IMR-90 (cell line): ENCODE results near the gene SMYD5.

ENCODE experiments used
- CEBPB ChIP-seq: IDR thresholded peaks from 2 replicates; pipeline ENCODE4 v1.6.1; 2012; ENCODE audit warnings: low read depth, low read length, improper control_type of control experiment
- CHD1 ChIP-seq: IDR thresholded peaks from 2 replicates; pipeline ENCODE4 v1.6.1; 2012; ENCODE audit warnings: low read depth, low read length, improper control_type of control experiment
- CTCF ChIP-seq: conservative IDR thresholded peaks from 2 replicates; pipeline ENCODE4 v1.5.1; 2012; ENCODE audit warnings: mild to moderate bottlenecking, low read depth, low read length, improper control_type of control experiment
- ELK1 ChIP-seq: fragments of 150-350 bp; IDR thresholded peaks from 2 replicates; pipeline ENCODE4 v1.6.1; 2016; ENCODE audit warnings: low read depth, mild to moderate bottlenecking, low read length, moderate library complexity, borderline replicate concordance
- FOS ChIP-seq: fragments of 150-350 bp; IDR thresholded peaks from 2 replicates; pipeline ENCODE4 v1.6.1; 2016; ENCODE audit warnings: low read depth, low read length
- MAZ ChIP-seq: IDR thresholded peaks from 2 replicates; pipeline ENCODE4 v1.6.1; 2012; ENCODE audit warnings: low read depth, mild to moderate bottlenecking, low read length, improper control_type of control experiment, moderate library complexity, borderline replicate concordance
- MXI1 ChIP-seq: IDR thresholded peaks from 2 replicates; pipeline ENCODE4 v1.6.1; 2012; ENCODE audit warnings: low read depth, mild to moderate bottlenecking, low read length, moderate library complexity, borderline replicate concordance
- NFE2L2 ChIP-seq: fragments of 150-350 bp; IDR thresholded peaks from 2 replicates; pipeline ENCODE4 v1.6.1; 2016; ENCODE audit warnings: low read depth, mild to moderate bottlenecking, low read length
- POLR2A ChIP-seq: IDR thresholded peaks from 2 replicates; pipeline ENCODE4 v1.6.1; 2012; ENCODE audit warnings: mild to moderate bottlenecking, low read depth, low read length
- RAD21 ChIP-seq: IDR thresholded peaks from 2 replicates; pipeline ENCODE4 v1.6.1; 2012; ENCODE audit warnings: low read length, improper control_type of control experiment
- RCOR1 ChIP-seq: IDR thresholded peaks from 2 replicates; pipeline ENCODE4 v1.6.1; 2012; ENCODE audit warnings: mild to moderate bottlenecking, low read length, improper control_type of control experiment; ENCODE audit not compliant: insufficient replicate concordance
- RFX5 ChIP-seq: IDR thresholded peaks from 2 replicates; pipeline ENCODE4 v1.8.0; 2012; ENCODE audit warnings: low read depth, mild to moderate bottlenecking, low read length, moderate library complexity
- SMC3 ChIP-seq: fragments of 150-350 bp; IDR thresholded peaks from 2 replicates; pipeline ENCODE4 v1.6.1; 2016; ENCODE audit warnings: low read depth, mild to moderate bottlenecking, antibody characterized with exemption, low read length, moderate library complexity
- USF2 ChIP-seq: fragments of 150-350 bp; IDR thresholded peaks from 2 replicates; pipeline ENCODE4 v1.6.1; 2017; ENCODE audit warnings: mild to moderate bottlenecking, antibody characterized with exemption, low read length, low read depth

- no peak for TF ChIP-seq CTCF
- TF ChIP-seq USF2 = no peak
- TF ChIP-seq MAZ = no peak
- TF ChIP-seq SMC3 = no peak
- no peak for TF ChIP-seq ELK1
- TF ChIP-seq RAD21 = no peak
- no peak for TF ChIP-seq POLR2A
- TF ChIP-seq MXI1 = no peak
- TF ChIP-seq RFX5 = no peak
- TF ChIP-seq CHD1 = no peak
- no peak for TF ChIP-seq RCOR1
- TF ChIP-seq CEBPB = no peak
- TF ChIP-seq FOS = no peak
- no peak for TF ChIP-seq NFE2L2
Observed at GRCh38 chr2:73258913-73259215, 44.8 kb downstream of the SMYD5 start.
